Middle frontal gyrus (tissue), 1 donor: ENCODE measurements around the gene INSIG2.

Experiments used
- DNase-seq: peaks from one replicate; pipeline ENCODE4 v3.0.0-alpha.2; 2015; ENCODE audit warnings: low spot score; ENCODE audit errors: extremely low spot score

INSIG2 gene

GRCh38 chr2:118098307-118099030, 10.2 kb downstream of the INSIG2 start:
- no peak for DNase-seq

GRCh38 chr2:118102433-118103082, 14.3 kb downstream of the INSIG2 start:
- no peak for DNase-seq

GRCh38 chr2:118103951-118104940, 16.0 kb downstream of the INSIG2 start:
- no peak for DNase-seq

- DNase-seq: no peak
Measured at GRCh38 chr2:118105497-118105896, 17.2 kb downstream of the INSIG2 start.

- no peak for DNase-seq
Measured at GRCh38 chr2:118106926-118107325, 18.7 kb downstream of the INSIG2 start.

- no peak for DNase-seq
Measured at GRCh38 chr2:118110310-118110709, 22.0 kb downstream of the INSIG2 start.

GRCh38 chr2:118110991-118111390, 22.7 kb downstream of the INSIG2 start:
- no peak for DNase-seq

GRCh38 chr2:118112771-118113334, 24.6 kb downstream of the INSIG2 start:
- no peak for DNase-seq

GRCh38 chr2:118114863-118115262, 26.6 kb downstream of the INSIG2 start:
- no peak for DNase-seq

GRCh38 chr2:118115761-118116160, 27.5 kb downstream of the INSIG2 start:
- DNase-seq: no peak

- DNase-seq: no peak
Measured at GRCh38 chr2:118118479-118118878, 30.2 kb downstream of the INSIG2 start.

- no peak for DNase-seq
Measured at GRCh38 chr2:118119158-118119727, 31.0 kb downstream of the INSIG2 start.

- DNase-seq: no peak
Measured at GRCh38 chr2:118119761-118120400, 31.6 kb downstream of the INSIG2 start.

- DNase-seq: no peak
Measured at GRCh38 chr2:118120401-118120780, 32.1 kb downstream of the INSIG2 start.

- DNase-seq: no peak
Measured at GRCh38 chr2:118121101-118121500, 32.8 kb downstream of the INSIG2 start.

- no peak for DNase-seq
Measured at GRCh38 chr2:118121986-118122524, 33.8 kb downstream of the INSIG2 start.

GRCh38 chr2:118122594-118123281, 34.5 kb downstream of the INSIG2 start:
- no peak for DNase-seq

GRCh38 chr2:118123561-118124232, 35.4 kb downstream of the INSIG2 start:
- no peak for DNase-seq

- no peak for DNase-seq
Measured at GRCh38 chr2:118124288-118124891, 36.1 kb downstream of the INSIG2 start.
